CD1c-positive myeloid dendritic cell (primary cell): ENCODE data around the gene RCAN3.

ENCODE experiments used
- DNase-seq: peaks from one replicate; pipeline ENCODE4 v3.0.0-alpha.2; 2016; ENCODE audit errors: extremely low spot score

RCAN3 gene

GRCh38 chr1:24578846-24579245, 76.2 kb downstream of the RCAN3 start:
- no peak for DNase-seq

DNA sequence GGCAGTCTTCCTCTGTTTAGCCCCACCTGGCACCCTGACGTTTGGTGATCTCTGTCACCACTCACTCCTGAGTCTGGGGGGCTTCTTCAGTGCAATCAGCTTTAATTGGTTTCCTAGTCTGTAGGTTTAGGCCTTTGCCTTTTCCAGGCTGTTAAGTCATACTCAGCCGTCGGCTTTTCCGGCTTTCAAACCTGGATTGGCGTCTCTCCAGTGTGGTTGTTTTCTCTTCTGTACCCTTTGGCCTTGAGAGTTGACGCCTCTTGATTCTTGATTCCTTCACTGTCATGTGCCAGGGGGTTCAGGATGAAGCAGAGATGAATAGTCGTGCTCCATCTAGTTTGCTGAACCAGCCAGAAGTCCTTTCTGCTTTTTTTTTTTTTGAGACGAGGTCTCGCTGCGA, 78.1 kb downstream of the RCAN3 start:
- DNase-seq = no peak

DNA sequence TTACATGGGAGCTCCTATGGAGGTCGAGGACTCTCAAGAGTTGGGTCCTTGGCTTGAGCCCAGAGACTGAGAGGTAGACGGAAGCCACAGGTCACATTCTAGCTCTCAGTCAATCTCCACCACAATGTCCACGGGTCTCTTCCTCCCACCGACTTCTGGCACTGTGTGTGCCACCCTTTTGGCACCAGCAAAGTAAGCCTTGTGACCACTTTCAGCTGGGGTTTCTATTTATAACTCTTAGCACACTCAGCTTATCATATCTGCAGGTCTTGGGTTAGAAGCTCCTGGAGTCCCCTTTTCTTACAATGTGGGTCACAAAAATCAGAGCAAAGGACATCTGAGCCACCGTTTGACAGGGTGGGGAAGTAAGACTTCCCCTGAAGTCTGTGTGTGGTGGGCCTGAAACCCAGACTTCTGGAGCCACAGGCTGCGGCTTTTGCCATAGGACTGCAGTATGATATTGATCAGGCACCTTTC, 81.6 kb downstream of the RCAN3 start:
- peak; percentile 1 for DNase-seq

DNA sequence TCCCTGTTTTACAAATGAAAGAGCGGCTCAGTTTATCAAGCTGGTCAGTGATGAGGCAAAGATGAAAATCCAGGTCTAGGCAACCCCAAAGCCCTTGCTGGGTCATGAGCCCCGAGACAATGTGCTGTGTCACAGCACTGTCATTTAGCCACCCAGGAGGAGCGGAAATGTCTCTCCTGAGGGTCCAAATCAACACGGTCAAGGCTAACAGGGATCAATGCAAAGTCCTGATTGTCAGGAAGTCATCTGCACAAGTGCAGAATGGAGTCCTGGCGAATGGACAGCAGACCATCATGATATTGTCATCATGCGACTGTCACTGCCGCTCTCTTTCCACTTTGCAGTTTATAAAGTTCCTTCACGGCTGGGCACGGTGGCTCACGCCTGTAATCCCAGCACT, 83.5 kb downstream of the RCAN3 start:
- no peak for DNase-seq

DNA sequence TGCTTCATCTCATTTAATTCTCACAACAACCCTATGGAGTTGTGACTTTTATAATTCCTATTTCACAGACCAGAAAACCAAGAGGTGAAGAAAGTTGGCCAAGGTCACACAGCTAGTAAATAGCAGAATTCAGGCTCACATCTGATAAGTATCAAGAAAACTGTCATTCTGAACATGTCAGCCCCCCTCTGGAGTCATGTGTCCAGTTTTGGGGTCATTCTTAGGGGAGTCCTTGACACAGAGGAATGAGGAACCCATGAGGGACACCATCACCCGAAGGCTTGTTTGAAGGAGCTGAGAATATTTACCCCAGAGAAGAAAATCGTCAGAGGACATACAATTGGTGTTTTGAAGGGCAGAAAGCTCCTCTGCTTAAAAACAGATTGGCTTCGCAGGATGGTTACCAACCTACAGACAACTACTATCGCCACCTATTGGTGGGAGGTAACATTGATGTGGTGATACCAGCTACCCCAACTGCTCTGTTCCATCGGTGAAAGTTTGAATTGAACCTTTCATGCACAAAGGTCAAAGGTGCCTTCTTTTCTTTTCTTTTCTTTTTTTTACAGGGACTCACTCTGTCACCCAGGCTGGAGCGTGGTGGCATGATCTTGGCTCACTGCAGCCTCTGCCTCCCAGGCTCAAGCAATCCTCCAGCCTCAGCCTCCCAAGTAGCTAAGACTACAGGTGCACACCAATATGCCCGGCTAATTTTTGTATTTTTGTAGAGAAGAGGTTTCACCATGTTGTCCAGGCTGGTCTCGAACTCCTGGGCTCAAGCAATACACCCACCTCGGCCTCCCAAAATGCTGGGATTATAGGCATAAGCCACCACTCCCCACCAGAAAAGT, 84.6 kb downstream of the RCAN3 start:
- peak; percentile 74 for DNase-seq

DNA sequence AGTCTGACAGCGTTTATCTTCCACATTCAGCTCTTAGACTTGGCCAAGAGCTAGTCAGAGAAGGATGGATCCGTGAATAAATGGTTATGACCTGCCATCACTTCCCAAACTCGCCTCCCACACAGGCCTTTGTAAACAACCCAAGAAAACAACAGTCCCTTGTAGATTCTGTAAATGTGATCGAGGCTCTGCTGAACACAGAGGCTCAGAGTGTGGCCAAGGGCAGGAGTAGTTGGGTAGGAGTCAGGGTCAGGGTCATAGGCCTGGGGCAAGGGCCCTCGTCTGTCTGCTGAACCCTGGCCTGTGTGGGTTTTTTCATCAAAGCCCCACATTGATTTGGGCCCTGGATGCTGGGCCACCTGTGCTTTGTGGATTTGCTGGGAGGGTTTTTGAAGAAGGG, 85.9 kb downstream of the RCAN3 start:
- DNase-seq = no peak

DNA sequence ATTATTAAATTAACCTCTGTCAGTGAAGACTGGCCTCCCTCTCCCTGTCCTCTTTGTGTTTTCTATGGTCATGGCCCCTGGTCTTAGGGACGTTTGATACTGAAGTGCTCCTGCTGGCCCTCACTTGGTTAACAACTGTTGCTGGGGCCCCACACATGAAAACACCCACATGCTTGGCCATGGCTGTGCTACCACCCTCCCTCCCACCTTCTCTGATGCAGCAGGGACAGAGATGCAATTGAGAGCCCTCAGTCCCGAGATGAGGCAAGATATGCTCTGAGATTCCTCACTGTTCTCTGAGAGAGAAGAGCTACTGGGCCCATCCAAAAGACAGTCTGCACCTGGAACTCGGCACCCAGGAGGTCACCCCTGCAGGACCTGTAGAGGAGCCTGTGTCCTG, 86.6 kb downstream of the RCAN3 start:
- DNase-seq = no peak
